Activated CD8-positive, alpha-beta memory T cell treated with anti-CD3 and anti-CD28 coated beads, Interleukin-2, amount 10 ng/mL, durations not matched to agents 7 days and 5 days (primary cell): ENCODE results near the gene MAPT. TPM values are rescaled to one million over a fixed set of nuclear protein-coding genes. Genes with fewer than 3 reads are reported as not detected.
A peak's percentile ranks its signal among the peaks of the same experiment; 100 is the strongest.
"Not testable (repeated sequence)": the region's sequence is repeated elsewhere in the genome, so short reads cannot be mapped to it uniquely, and the experiment has no call there.

Experiments
- ATAC-seq: fragments of 150-1000 bp; cut with Tn5 transposase; one replicate; pipeline ENCODE4 v1.10.0; 2021; ENCODE audit warnings: moderate library complexity
- CTCF ChIA-PET: fragments of 350-600 bp; sonication (Branson Sonifier 250); formaldehyde crosslinking; loops from one replicate; lab custom pipeline; 2021; ENCODE audit warnings: antibody characterized with exemption; lab: Charles Lee
- DNase-seq: peaks from one replicate; pipeline ENCODE4 v3.0.0-alpha.2; 2020
- H3K27ac Mint-ChIP-seq: one replicate; pipeline ENCODE4 v1.8.0; 2021; ENCODE audit warnings: mild to moderate bottlenecking, mixed read lengths
- H3K27me3 Mint-ChIP-seq: one replicate; pipeline ENCODE4 v1.8.0; 2021; ENCODE audit warnings: mixed read lengths
- H3K36me3 Mint-ChIP-seq: one replicate; pipeline ENCODE4 v1.8.0; 2021; ENCODE audit warnings: mild to moderate bottlenecking, mixed read lengths
- H3K4me1 Mint-ChIP-seq: one replicate; pipeline ENCODE4 v1.8.0; 2021; ENCODE audit warnings: mixed read lengths
- H3K4me3 Mint-ChIP-seq: one replicate; pipeline ENCODE4 v1.8.0; 2021; ENCODE audit warnings: mild to moderate bottlenecking, moderate library complexity, mixed read lengths
- H3K9me3 Mint-ChIP-seq: one replicate; pipeline ENCODE4 v1.8.0; 2022; ENCODE audit warnings: low read depth, mixed read lengths
- total RNA-seq, 2 experiments: library from RNA; stranded (reverse); gene quantifications; one replicate each; pipeline ENCODE4 v1.2.3, GENCODE V29; 2021

MAPT gene
- total RNA-seq, 2 experiments from 2014 or later = 0.15 TPM; not detected in 1

DNA sequence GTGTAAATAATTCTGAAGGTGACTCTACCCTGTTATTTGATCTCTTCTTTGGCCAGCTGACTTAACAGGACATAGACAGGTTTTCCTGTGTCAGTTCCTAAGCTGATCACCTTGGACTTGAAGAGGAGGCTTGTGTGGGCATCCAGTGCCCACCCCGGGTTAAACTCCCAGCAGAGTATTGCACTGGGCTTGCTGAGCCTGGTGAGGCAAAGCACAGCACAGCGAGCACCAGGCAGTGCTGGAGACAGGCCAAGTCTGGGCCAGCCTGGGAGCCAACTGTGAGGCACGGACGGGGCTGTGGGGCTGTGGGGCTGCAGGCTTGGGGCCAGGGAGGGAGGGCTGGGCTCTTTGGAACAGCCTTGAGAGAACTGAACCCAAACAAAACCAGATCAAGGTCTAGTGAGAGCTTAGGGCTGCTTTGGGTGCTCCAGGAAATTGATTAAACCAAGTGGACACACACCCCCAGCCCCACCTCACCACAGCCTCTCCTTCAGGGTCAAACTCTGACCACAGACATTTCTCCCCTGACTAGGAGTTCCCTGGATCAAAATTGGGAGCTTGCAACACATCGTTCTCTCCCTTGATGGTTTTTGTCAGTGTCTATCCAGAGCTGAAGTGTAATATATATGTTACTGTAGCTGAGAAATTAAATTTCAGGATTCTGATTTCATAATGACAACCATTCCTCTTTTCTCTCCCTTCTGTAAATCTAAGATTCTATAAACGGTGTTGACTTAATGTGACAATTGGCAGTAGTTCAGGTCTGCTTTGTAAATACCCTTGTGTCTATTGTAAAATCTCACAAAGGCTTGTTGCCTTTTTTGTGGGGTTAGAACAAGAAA, 109.8 kb downstream of the MAPT start:
- DNase-seq = no peak
- Mint-ChIP-seq H3K27ac (no peak overlapping the region), H3K4me3 (no peak overlapping the region), H3K9me3 (no peaks in the 10 kb centered on the region), H3K36me3 (no peaks in the 10 kb centered on the region), H3K27me3 (no peaks in the 10 kb centered on the region), H3K4me1 (peaks cover 3% of the 10 kb centered on the region)
- CTCF ChIA-PET = interaction anchor here (0.7 to 5.3 kb wide), 11 partner anchors 8 to 364 kb away, joined by 3 to 39 read pairs (median 4); no protein-coding TSS in a partner anchor
- ATAC-seq = no peak

DNA sequence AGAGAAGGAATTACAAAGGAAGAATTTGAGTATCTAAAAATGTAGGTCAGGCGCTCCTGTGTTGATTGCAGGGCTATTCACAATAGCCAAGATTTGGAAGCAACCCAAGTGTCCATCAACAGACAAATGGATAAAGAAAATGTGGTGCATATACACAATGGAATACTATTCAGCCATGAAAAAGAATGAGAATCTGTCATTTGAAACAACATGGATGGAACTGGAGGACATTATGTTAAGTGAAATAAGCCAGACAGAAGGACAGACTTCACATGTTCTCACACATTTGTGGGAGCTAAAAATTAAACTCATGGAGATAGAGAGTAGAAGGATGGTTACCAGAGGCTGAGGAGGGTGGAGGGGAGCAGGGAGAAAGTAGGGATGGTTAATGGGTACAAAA, 111.7 kb downstream of the MAPT start:
- not testable (repeated sequence) for H3K27ac Mint-ChIP-seq, H3K27me3 Mint-ChIP-seq, H3K4me1 Mint-ChIP-seq, ATAC-seq, H3K36me3 Mint-ChIP-seq, H3K4me3 Mint-ChIP-seq, DNase-seq, H3K9me3 Mint-ChIP-seq
- CTCF ChIA-PET = interaction anchor here (5.1 to 5.3 kb wide), 2 partner anchors 15 to 38 kb away, joined by 30 to 39 read pairs; no protein-coding TSS in a partner anchor

DNA sequence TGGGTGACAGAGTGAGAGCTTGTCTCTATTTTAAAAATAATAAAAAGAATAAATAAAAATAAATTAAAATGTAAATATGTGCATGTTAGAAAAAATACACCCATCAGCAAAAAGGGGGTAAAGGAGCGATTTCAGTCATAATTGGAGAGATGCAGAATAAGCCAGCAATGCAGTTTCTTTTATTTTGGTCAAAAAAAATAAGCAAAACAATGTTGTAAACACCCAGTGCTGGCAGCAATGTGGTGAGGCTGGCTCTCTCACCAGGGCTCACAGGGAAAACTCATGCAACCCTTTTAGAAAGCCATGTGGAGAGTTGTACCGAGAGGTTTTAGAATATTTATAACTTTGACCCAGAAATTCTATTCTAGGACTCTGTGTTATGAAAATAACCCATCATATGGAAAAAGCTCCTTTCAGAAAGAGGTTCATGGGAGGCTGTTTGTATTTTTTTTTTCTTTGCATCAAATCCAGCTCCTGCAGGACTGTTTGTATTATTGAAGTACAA, 113.2 kb downstream of the MAPT start:
- no peak for ATAC-seq
- Mint-ChIP-seq H3K27me3 (no peaks in the 10 kb centered on the region), H3K4me1 (peaks cover 3% of the 10 kb centered on the region), H3K9me3 (no peaks in the 10 kb centered on the region), H3K36me3 (no peaks in the 10 kb centered on the region), H3K4me3 (no peak overlapping the region), H3K27ac (no peak overlapping the region)
- CTCF ChIA-PET = interaction anchor here (0.8 to 1.7 kb wide), 2 partner anchors 19 to 180 kb away, joined by 3 to 4 read pairs; no protein-coding TSS in a partner anchor
- DNase-seq = no peak

DNA sequence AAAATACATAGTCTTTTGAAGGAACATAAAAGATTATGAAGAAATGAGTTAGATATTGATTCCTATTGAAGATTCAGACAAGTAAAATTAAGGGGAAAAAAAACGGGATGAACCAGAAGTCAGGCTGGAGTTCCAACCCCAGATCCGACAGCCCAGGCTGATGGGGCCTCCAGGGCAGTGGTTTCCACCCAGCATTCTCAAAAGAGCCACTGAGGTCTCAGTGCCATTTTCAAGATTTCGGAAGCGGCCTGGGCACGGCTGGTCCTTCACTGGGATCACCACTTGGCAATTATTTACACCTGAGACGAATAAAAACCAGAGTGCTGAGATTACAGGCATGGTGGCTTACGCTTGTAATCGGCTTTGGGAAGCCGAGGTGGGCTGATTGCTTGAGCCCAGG, 114.2 kb downstream of the MAPT start:
- Mint-ChIP-seq H3K27me3 (no peaks in the 10 kb centered on the region), H3K9me3 (no peaks in the 10 kb centered on the region), H3K36me3 (no peaks in the 10 kb centered on the region), H3K4me1 (peaks cover under 1% of the 10 kb centered on the region), H3K27ac (no peak overlapping the region), H3K4me3 (no peak overlapping the region)
- no peak for ATAC-seq
- DNase-seq = no peak
- CTCF ChIA-PET = interaction anchor here (1.1 kb wide), 1 partner anchor 204 kb away, joined by 3 read pairs; no protein-coding TSS in a partner anchor

DNA sequence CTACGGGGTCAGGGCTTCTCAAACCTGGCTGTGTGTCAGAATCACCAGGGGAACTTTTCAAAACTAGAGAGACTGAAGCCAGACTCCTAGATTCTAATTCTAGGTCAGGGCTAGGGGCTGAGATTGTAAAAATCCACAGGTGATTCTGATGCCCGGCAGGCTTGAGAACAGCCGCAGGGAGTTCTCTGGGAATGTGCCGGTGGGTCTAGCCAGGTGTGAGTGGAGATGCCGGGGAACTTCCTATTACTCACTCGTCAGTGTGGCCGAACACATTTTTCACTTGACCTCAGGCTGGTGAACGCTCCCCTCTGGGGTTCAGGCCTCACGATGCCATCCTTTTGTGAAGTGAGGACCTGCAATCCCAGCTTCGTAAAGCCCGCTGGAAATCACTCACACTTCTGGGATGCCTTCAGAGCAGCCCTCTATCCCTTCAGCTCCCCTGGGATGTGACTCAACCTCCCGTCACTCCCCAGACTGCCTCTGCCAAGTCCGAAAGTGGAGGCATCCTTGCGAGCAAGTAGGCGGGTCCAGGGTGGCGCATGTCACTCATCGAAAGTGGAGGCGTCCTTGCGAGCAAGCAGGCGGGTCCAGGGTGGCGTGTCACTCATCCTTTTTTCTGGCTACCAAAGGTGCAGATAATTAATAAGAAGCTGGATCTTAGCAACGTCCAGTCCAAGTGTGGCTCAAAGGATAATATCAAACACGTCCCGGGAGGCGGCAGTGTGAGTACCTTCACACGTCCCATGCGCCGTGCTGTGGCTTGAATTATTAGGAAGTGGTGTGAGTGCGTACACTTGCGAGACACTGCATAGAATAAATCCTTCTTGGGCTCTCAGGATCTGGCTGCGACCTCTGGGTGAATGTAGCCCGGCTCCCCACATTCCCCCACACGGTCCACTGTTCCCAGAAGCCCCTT, 115.6 kb downstream of the MAPT start:
- H3K9me3 Mint-ChIP-seq = no peaks in the 10 kb centered on the region
- H3K4me1 Mint-ChIP-seq = no peaks in the 10 kb centered on the region
- CTCF ChIA-PET = interaction anchor here (1.2 kb wide), 1 partner anchor 203 kb away, joined by 3 read pairs; no protein-coding TSS in a partner anchor
- no peak overlapping the region for H3K4me3 Mint-ChIP-seq
- H3K36me3 Mint-ChIP-seq = no peaks in the 10 kb centered on the region
- ATAC-seq (no peak), DNase-seq (no peak)
- no peak overlapping the region for H3K27ac Mint-ChIP-seq
- H3K27me3 Mint-ChIP-seq = no peaks in the 10 kb centered on the region

DNA sequence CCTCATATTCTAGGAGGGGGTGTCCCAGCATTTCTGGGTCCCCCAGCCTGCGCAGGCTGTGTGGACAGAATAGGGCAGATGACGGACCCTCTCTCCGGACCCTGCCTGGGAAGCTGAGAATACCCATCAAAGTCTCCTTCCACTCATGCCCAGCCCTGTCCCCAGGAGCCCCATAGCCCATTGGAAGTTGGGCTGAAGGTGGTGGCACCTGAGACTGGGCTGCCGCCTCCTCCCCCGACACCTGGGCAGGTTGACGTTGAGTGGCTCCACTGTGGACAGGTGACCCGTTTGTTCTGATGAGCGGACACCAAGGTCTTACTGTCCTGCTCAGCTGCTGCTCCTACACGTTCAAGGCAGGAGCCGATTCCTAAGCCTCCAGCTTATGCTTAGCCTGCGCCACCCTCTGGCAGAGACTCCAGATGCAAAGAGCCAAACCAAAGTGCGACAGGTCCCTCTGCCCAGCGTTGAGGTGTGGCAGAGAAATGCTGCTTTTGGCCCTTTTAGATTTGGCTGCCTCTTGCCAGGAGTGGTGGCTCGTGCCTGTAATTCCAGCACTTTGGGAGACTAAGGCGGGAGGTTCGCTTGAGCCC, 116.3 kb downstream of the MAPT start:
- ATAC-seq = no peak
- no peaks in the 10 kb centered on the region for H3K4me1 Mint-ChIP-seq

DNA sequence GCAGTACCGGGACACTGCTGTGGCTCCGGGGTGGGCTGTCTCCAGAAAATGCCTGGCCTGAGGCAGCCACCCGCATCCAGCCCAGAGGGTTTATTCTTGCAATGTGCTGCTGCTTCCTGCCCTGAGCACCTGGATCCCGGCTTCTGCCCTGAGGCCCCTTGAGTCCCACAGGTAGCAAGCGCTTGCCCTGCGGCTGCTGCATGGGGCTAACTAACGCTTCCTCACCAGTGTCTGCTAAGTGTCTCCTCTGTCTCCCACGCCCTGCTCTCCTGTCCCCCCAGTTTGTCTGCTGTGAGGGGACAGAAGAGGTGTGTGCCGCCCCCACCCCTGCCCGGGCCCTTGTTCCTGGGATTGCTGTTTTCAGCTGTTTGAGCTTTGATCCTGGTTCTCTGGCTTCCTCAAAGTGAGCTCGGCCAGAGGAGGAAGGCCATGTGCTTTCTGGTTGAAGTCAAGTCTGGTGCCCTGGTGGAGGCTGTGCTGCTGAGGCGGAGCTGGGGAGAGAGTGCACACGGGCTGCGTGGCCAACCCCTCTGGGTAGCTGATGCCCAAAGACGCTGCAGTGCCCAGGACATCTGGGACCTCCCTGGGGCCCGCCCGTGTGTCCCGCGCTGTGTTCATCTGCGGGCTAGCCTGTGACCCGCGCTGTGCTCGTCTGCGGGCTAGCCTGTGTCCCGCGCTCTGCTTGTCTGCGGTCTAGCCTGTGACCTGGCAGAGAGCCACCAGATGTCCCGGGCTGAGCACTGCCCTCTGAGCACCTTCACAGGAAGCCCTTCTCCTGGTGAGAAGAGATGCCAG, 117.6 kb downstream of the MAPT start:
- H3K9me3 Mint-ChIP-seq = no peaks in the 10 kb centered on the region
- no peaks in the 10 kb centered on the region for H3K4me1 Mint-ChIP-seq
- DNase-seq = no peak
- H3K36me3 Mint-ChIP-seq = no peaks in the 10 kb centered on the region
- no peak overlapping the region for H3K27ac Mint-ChIP-seq
- no peak overlapping the region for H3K4me3 Mint-ChIP-seq
- ATAC-seq = no peak
- H3K27me3 Mint-ChIP-seq = no peaks in the 10 kb centered on the region
- CTCF ChIA-PET = interaction anchor here (1.1 kb wide), 1 partner anchor 9 kb away, joined by 3 read pairs; no protein-coding TSS in a partner anchor

More for the DNA sequence above, 116.3 kb downstream of the MAPT start:
- Mint-ChIP-seq H3K27ac (no peak overlapping the region), H3K4me3 (no peak overlapping the region), H3K36me3 (no peaks in the 10 kb centered on the region), H3K27me3 (no peaks in the 10 kb centered on the region), H3K9me3 (no peaks in the 10 kb centered on the region)
- no peak for DNase-seq
- CTCF ChIA-PET = interaction anchor here (1.2 kb wide), 1 partner anchor 202 kb away, joined by 3 read pairs; no protein-coding TSS in a partner anchor

DNA sequence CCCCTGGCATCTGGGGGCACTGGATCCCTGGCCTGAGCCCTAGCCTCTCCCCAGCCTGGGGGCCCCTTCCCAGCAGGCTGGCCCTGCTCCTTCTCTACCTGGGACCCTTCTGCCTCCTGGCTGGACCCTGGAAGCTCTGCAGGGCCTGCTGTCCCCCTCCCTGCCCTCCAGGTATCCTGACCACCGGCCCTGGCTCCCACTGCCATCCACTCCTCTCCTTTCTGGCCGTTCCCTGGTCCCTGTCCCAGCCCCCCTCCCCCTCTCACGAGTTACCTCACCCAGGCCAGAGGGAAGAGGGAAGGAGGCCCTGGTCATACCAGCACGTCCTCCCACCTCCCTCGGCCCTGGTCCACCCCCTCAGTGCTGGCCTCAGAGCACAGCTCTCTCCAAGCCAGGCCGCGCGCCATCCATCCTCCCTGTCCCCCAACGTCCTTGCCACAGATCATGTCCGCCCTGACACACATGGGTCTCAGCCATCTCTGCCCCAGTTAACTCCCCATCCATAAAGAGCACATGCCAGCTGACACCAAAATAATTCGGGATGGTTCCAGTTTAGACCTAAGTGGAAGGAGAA, 118.2 kb downstream of the MAPT start:
- CTCF ChIA-PET = interaction anchor here (1.1 to 1.6 kb wide), 2 partner anchors 10 kb away, joined by 3 to 5 read pairs; no protein-coding TSS in a partner anchor
- Mint-ChIP-seq H3K4me3 (no peak overlapping the region), H3K9me3 (no peaks in the 10 kb centered on the region), H3K27ac (no peak overlapping the region), H3K36me3 (no peaks in the 10 kb centered on the region), H3K4me1 (no peaks in the 10 kb centered on the region), H3K27me3 (no peaks in the 10 kb centered on the region)
- ATAC-seq (no peak), DNase-seq (no peak)

DNA sequence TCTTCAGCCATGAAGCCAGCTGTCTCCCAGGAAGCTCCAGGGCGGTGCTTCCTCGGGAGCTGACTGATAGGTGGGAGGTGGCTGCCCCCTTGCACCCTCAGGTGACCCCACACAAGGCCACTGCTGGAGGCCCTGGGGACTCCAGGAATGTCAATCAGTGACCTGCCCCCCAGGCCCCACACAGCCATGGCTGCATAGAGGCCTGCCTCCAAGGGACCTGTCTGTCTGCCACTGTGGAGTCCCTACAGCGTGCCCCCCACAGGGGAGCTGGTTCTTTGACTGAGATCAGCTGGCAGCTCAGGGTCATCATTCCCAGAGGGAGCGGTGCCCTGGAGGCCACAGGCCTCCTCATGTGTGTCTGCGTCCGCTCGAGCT, 118.8 kb downstream of the MAPT start:
- DNase-seq (no peak), ATAC-seq (no peak)
- H3K4me3 Mint-ChIP-seq = no peak overlapping the region
- no peaks in the 10 kb centered on the region for H3K27me3 Mint-ChIP-seq
- no peak overlapping the region for H3K27ac Mint-ChIP-seq
- no peaks in the 10 kb centered on the region for H3K36me3 Mint-ChIP-seq
- no peaks in the 10 kb centered on the region for H3K4me1 Mint-ChIP-seq
- no peaks in the 10 kb centered on the region for H3K9me3 Mint-ChIP-seq
- CTCF ChIA-PET = interaction anchor here (1.6 kb wide), 1 partner anchor 10 kb away, joined by 5 read pairs; no protein-coding TSS in a partner anchor

DNA sequence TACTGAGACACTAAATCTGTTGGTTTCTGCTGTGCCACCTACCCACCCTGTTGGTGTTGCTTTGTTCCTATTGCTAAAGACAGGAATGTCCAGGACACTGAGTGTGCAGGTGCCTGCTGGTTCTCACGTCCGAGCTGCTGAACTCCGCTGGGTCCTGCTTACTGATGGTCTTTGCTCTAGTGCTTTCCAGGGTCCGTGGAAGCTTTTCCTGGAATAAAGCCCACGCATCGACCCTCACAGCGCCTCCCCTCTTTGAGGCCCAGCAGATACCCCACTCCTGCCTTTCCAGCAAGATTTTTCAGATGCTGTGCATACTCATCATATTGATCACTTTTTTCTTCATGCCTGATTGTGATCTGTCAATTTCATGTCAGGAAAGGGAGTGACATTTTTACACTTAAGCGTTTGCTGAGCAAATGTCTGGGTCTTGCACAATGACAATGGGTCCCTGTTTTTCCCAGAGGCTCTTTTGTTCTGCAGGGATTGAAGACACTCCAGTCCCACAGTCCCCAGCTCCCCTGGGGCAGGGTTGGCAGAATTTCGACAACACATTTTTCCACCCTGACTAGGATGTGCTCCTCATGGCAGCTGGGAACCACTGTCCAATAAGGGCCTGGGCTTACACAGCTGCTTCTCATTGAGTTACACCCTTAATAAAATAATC, 119.3 kb downstream of the MAPT start:
- no peaks in the 10 kb centered on the region for H3K4me1 Mint-ChIP-seq
- DNase-seq (no peak), ATAC-seq (no peak)
- CTCF ChIA-PET = interaction anchor here (1.6 kb wide), 1 partner anchor 11 kb away, joined by 5 read pairs; no protein-coding TSS in a partner anchor
- H3K4me3 Mint-ChIP-seq = no peak overlapping the region
- H3K9me3 Mint-ChIP-seq = no peaks in the 10 kb centered on the region
- no peaks in the 10 kb centered on the region for H3K27me3 Mint-ChIP-seq
- H3K27ac Mint-ChIP-seq = no peak overlapping the region
- no peaks in the 10 kb centered on the region for H3K36me3 Mint-ChIP-seq

DNA sequence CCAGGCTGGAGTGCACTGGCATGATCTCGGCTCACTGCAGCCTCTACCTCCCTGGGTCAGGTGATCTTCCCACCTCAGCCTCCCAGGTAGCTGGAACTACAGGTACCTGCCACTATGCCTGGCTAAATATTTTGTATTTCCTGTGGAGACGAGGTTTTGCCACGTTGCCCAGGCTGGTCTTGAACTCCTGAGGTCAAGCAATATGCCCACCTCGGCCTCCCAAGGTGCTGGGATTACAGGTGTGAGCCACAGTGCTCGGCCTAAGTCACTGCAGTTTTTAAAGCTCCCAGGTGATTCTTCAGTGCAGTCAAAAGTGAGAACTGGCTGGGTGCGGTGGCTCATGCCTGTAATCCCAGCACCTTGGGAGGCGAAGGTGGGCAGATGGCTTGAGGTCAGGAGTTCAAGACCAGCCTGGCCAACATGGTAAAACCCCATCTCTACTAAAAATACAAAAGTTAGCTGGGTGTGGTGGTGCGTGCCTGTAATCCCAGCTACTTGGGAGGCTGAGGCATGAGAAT, 125.1 kb downstream of the MAPT start:
- not testable (repeated sequence) for H3K4me3 Mint-ChIP-seq

More for the DNA sequence above, 125.1 kb downstream of the MAPT start:
- DNase-seq, H3K27me3 Mint-ChIP-seq, H3K36me3 Mint-ChIP-seq, H3K9me3 Mint-ChIP-seq, ATAC-seq: not testable (repeated sequence)
- Mint-ChIP-seq H3K27ac (peak overlapping the region; percentile 85), H3K4me1 (peaks cover 17% of the 10 kb centered on the region)
- CTCF ChIA-PET = interaction anchor here (1.7 to 6.9 kb wide), 2 partner anchors 16 to 25 kb away, joined by 5 to 39 read pairs; no protein-coding TSS in a partner anchor
